22Rv1 (cell line): Measurements from ENCODE around the gene PPT2.

Experiments used
- H3K27ac ChIP-seq: fragments of 450-650 bp; 2 replicates; pipeline ENCODE4 v1.5.1; 2017
- CTCF ChIP-seq: fragments of 450-650 bp; IDR thresholded peaks from 2 replicates; pipeline ENCODE4 v1.5.1; 2017; ENCODE audit warnings: mild to moderate bottlenecking
- ZFX ChIP-seq: fragments of 450-650 bp; IDR thresholded peaks from 2 replicates; pipeline ENCODE4 v1.6.1; 2017; ENCODE audit warnings: antibody characterized with exemption, borderline replicate concordance

The PPT2 gene

GRCh38 chr6:32187009-32187709 is 33.2 kb downstream of the PPT2 start:
- TF ChIP-seq ZFX = no peak
- no peak for TF ChIP-seq CTCF
- peak overlapping the region; percentile 87 for H3K27ac ChIP-seq

- H3K27ac ChIP-seq = peak overlapping the region; percentile 87
Observed at GRCh38 chr6:32187725-32188380, 33.9 kb downstream of the PPT2 start.

GRCh38 chr6:32188381-32189068 is 34.6 kb downstream of the PPT2 start:
- H3K27ac ChIP-seq = peak overlapping the region; percentile 87
- TF ChIP-seq CTCF (no peak), ZFX (no peak)

- TF ChIP-seq CTCF (no peak), ZFX (no peak)
- H3K27ac ChIP-seq = peak overlapping the region; percentile 87
Observed at GRCh38 chr6:32189069-32189741, 35.3 kb downstream of the PPT2 start.

GRCh38 chr6:32189742-32190053 is 35.8 kb downstream of the PPT2 start:
- H3K27ac ChIP-seq = peak overlapping the region; percentile 87
- TF ChIP-seq CTCF (no peak), ZFX (no peak)

GRCh38 chr6:32190054-32190851 is 36.3 kb downstream of the PPT2 start, which contains the start of gene PBX2:
Gene PBX2, minus strand, starts transcription at chr6:32190202. Its CDS starts 287 bp downstream, at chr6:32189915.
- peak within 1 kb of the TSS; percentile 87 for H3K27ac ChIP-seq
- TF ChIP-seq ZFX (no peak), CTCF (no peak)
